Transverse colon (tissue), 4 donors: ENCODE data around the gene CCN5. TPM values are rescaled to one million over a fixed set of nuclear protein-coding genes. Genes with fewer than 3 reads are reported as not detected.
A peak's percentile ranks its signal among the peaks of the same experiment; 100 is the strongest.

Source experiments
- DNase-seq: peaks from one replicate; pipeline ENCODE4 v3.0.0-alpha.2; 2019
- H3K27ac ChIP-seq, 4 donors: fragments of 200-600 bp; sonication (generic); 2 replicates each; pipeline ENCODE4 v1.5.1; 2016 to 2018; ENCODE audit warnings: inconsistent platforms in 4 of 4
- H3K27me3 ChIP-seq: fragments of 200-600 bp; sonication (generic); 2 replicates; pipeline ENCODE4 v1.5.1; 2017; ENCODE audit warnings: inconsistent platforms
- H3K36me3 ChIP-seq, 4 donors: fragments of 200-600 bp; sonication (generic); 2 replicates each; pipeline ENCODE4 v1.5.1; 2017 to 2019; ENCODE audit warnings: inconsistent platforms in 4 of 4
- H3K4me1 ChIP-seq, 4 donors: fragments of 200-600 bp; sonication (generic); 2 replicates each; pipeline ENCODE4 v1.5.1; 2017 to 2020; ENCODE audit warnings: inconsistent platforms in 4 of 4
- H3K4me3 ChIP-seq, 4 donors: fragments of 200-600 bp; sonication (generic); 1 replicate in 1 of 4; 2 replicates in 3 of 4; pipeline versions ENCODE4 v1.5.1 to v1.6.1; 2017 to 2019; ENCODE audit warnings: inconsistent platforms in 4 of 4
- H3K9me3 ChIP-seq, 2 donors: fragments of 200-600 bp; sonication (generic); 2 replicates each; pipeline ENCODE4 v1.5.1; 2017 to 2019; ENCODE audit warnings: inconsistent platforms in 2 of 2
- EP300 ChIP-seq: sonication (generic); formaldehyde crosslinking; IDR thresholded peaks from one replicate; pipeline ENCODE4 v1.6.1; 2017; ENCODE audit warnings: antibody characterized with exemption, low read depth
- POLR2A ChIP-seq: fragments of 450-650 bp; IDR thresholded peaks from one replicate; pipeline ENCODE4 v1.6.1; 2016; ENCODE audit warnings: antibody characterized with exemption, mild to moderate bottlenecking, moderate library complexity
- POLR2AphosphoS5 ChIP-seq, 3 donors: sonication (generic); formaldehyde crosslinking; IDR thresholded peaks; one replicate each; pipeline ENCODE4 v1.6.1; 2016; ENCODE audit warnings: antibody characterized with exemption in 3 of 3
- WGBS, 2 donors: methylation state at CpG; one replicate each; pipeline ENCODE4 v1.1.5; 2018; ENCODE audit warnings: low coverage in 1 of 2; 5-methylcytosine and 5-hydroxymethylcytosine counted together
- in situ Hi-C, 4 donors: fragments of 200-750 bp; cut with MboI; loops; one replicate each; pipeline versions ENCODE4 v1.15.0 to v1.15.1; 2017; ENCODE audit warnings: low sequenced_read_pairs in 3 of 4, low pct_ligation_motif_present in 1 of 4, low pct_unique_long_range_greater_than_20kb in 1 of 4
- intact Hi-C: fragments of 100-400 bp; cut with DNase I; formaldehyde crosslinking; loops from one replicate; pipeline ENCODE4 v1.15.1; 2023; ENCODE audit warnings: low total_unique reads
- total RNA-seq, 4 donors: library from RNA; depleted of rRNA; stranded (reverse); fragments of >200 nt; gene quantifications; one replicate each; pipeline ENCODE4 v1.1.0, GENCODE V29; 2016
- TF ChIP-seq, protein P1 (sequence below), 5 experiments: fragments of 200-600 bp in 3 of 5; fragments of 450-650 bp in 2 of 5; sonication (generic) in 3 of 5; IDR thresholded peaks; 1 replicate in 2 of 5; 2 replicates in 3 of 5; pipeline ENCODE4 v1.5.1; 2016 to 2017; ENCODE audit warnings: antibody characterized with exemption in 5 of 5, inconsistent platforms in 3 of 5, mild to moderate bottlenecking in 2 of 5, moderate library complexity in 1 of 5

CCN5 gene
- total RNA-seq, 4 donors from 2014 or later = 9.5 to 20.6 (median 15.9) TPM

DNA sequence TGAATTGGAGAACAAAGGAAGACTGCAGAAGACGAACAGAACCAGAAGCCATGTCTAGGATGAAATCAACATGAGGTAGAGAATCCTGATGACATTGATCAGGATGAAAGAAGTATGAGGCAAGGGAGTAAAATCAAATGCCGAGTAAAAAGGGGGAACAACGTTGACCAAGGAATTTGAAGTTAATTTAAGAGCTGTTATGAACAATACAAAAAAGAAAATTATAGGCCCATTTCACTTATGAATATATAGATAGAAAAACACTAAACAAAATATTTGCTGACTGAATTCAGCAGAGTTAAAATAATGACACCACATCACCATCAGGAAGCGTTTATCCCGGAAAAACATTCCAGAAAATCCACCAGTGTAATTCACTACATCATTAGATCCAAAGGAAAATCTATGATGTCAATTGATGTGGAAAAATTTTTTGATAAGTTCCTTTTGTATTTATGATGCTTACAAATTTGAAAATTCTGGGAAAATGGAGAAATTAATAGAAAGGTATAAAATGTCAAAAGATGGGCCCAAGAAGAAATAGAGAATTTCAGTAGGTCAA lies 8.1 kb upstream of the CCN5 start:
- in situ Hi-C loops (no loop called here), intact Hi-C loops (no loop called here)
- TF ChIP-seq POLR2A = no peak
- Histone ChIP-seq H3K36me3 (no peaks in the 10 kb centered on the region), H3K9me3 (no peaks in the 10 kb centered on the region), H3K27me3 (no peaks in the 10 kb centered on the region), H3K4me3 (no peak overlapping the region), H3K27ac (no peak overlapping the region), H3K4me1 (peaks cover 0 to 12% (median 6%) of the 10 kb centered on the region in 4 donors)
- 78 to 92% methylated on average over 5 of the region's 5 CpGs for WGBS, 2 donors
- no peak for DNase-seq

DNA sequence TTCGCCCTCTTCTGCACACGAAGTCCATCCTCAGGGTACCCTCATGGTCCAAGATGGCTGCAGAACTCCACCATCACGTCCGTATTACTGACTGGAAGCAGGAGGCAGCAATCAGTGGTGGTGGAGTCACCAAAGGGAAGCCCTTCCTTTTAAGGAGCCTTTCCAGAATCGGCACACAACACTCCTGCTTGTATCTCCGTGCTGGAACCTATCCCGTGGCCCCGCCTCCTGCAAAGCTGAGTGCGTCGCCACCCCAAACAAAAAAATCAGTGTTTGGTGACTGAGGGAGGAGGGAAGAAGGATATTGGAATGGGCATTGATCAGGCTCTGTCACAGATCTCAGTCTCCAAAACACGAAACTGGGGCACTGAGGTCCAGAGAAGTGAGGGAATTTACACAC lies 5.8 kb upstream of the CCN5 start:
- no peaks in the 10 kb centered on the region for H3K9me3 ChIP-seq
- no peaks in the 10 kb centered on the region for H3K27me3 ChIP-seq
- in situ Hi-C loops (no loop called here), intact Hi-C loops (no loop called here)
- 72 to 80% methylated on average over 1 to 11 of the region's 11 CpGs for WGBS, 2 donors
- H3K4me3 ChIP-seq = no peak overlapping the region
- DNase-seq = no peak
- H3K27ac ChIP-seq = no peak overlapping the region
- H3K36me3 ChIP-seq = no peaks in the 10 kb centered on the region
- peaks cover under 1 to 5% (median 3%) of the 10 kb centered on the region in 4 donors for H3K4me1 ChIP-seq
- TF ChIP-seq, protein P1, sequence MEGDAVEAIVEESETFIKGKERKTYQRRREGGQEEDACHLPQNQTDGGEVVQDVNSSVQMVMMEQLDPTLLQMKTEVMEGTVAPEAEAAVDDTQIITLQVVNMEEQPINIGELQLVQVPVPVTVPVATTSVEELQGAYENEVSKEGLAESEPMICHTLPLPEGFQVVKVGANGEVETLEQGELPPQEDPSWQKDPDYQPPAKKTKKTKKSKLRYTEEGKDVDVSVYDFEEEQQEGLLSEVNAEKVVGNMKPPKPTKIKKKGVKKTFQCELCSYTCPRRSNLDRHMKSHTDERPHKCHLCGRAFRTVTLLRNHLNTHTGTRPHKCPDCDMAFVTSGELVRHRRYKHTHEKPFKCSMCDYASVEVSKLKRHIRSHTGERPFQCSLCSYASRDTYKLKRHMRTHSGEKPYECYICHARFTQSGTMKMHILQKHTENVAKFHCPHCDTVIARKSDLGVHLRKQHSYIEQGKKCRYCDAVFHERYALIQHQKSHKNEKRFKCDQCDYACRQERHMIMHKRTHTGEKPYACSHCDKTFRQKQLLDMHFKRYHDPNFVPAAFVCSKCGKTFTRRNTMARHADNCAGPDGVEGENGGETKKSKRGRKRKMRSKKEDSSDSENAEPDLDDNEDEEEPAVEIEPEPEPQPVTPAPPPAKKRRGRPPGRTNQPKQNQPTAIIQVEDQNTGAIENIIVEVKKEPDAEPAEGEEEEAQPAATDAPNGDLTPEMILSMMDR (IDR thresholded peaks at IDR 0.05) = no peak

DNA sequence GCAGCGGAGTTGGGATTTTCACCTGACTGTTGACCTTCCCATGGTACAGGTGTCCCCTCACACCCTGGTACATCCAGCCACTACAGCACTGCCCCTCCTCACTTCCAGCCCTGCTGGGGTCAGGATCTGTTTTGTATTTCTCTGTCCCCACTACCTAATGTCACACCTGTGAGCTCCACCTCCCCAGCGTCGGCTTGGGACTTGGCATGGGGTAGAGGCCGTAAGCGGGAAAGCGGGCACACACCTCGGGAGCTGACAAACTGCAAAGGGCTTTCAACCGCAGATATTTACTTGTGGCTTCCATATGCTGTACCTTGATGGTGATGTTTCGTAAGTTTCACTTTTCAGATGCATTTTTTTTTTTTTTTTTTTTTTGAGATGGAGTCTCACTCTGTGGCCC lies 5.4 kb upstream of the CCN5 start:
- Histone ChIP-seq H3K27ac (no peak overlapping the region), H3K4me1 (peaks cover 4 to 10% (median 7%) of the 10 kb centered on the region in 4 donors), H3K9me3 (no peaks in the 10 kb centered on the region), H3K36me3 (no peaks in the 10 kb centered on the region), H3K4me3 (no peak overlapping the region), H3K27me3 (no peaks in the 10 kb centered on the region)
- DNase-seq = no peak
- WGBS, 2 donors = 80 to 88% methylated on average over 1 to 9 of the region's 9 CpGs
- in situ Hi-C loops (no loop called here), intact Hi-C loops (no loop called here)
- TF ChIP-seq POLR2A (no peak), POLR2AphosphoS5 (IDR thresholded peaks at IDR 0.05) (no peak), EP300 (no peak)
- TF ChIP-seq, protein P1 (IDR thresholded peaks at IDR 0.05) = no peak

GRCh38 chr20:44711237-44711636 lies 3.9 kb upstream of the CCN5 start:
- Histone ChIP-seq H3K27me3 (no peaks in the 10 kb centered on the region), H3K4me1 (peaks cover 9 to 17% (median 12%) of the 10 kb centered on the region in 4 donors), H3K9me3 (no peaks in the 10 kb centered on the region), H3K4me3 (no peak overlapping the region), H3K36me3 (no peaks in the 10 kb centered on the region), H3K27ac (no peak overlapping the region)
- DNase-seq = no peak
- in situ Hi-C loops = no loop called here
- WGBS, 2 donors = 95% methylated on average over 8 of the region's 8 CpGs; no CpG with 5 or more reads in 1 of the 2 donors
- no peak for TF ChIP-seq POLR2AphosphoS5 (IDR thresholded peaks at IDR 0.05)
- TF ChIP-seq, protein P1 (IDR thresholded peaks at IDR 0.05) = no peak
- intact Hi-C loops = no loop called here

- H3K27ac ChIP-seq = peak overlapping the region; percentile 22 to 42 (median 28)
- DNase-seq = no peak
Measured at GRCh38 chr20:44714102-44714700, 968 bp upstream of the CCN5 start.

More at GRCh38 chr20:44714102-44714700, 968 bp upstream of the CCN5 start:
- in situ Hi-C loops = no loop called here
- no peaks in the 10 kb centered on the region for H3K9me3 ChIP-seq
- TF ChIP-seq EP300 (peak; percentile 81), POLR2AphosphoS5 (IDR thresholded peaks at IDR 0.05) (peak in 1 of 3 donors; percentile 50), POLR2A (no peak)
- TF ChIP-seq, protein P1 (IDR thresholded peaks at IDR 0.05) = no peak
- no peak overlapping the region for H3K4me3 ChIP-seq
- no peaks in the 10 kb centered on the region for H3K27me3 ChIP-seq
- intact Hi-C loops = no loop called here
- 57 to 63% methylated on average over 5 to 13 of the region's 13 CpGs for WGBS, 2 donors
- no peaks in the 10 kb centered on the region for H3K36me3 ChIP-seq
- peaks cover 9 to 17% (median 12%) of the 10 kb centered on the region in 4 donors for H3K4me1 ChIP-seq
